ENCODE results near the gene SHC2.
A peak's percentile ranks its signal among the peaks of the same experiment; 100 is the strongest.
"Not testable (repeated sequence)": the region's sequence is repeated elsewhere in the genome, so short reads cannot be mapped to it uniquely, and the experiment has no call there.

SHC2 gene

GRCh38 chr19:422213-422916 lies 38.5 kb downstream of the SHC2 start:
- DNase-seq, result no peak

DNA sequence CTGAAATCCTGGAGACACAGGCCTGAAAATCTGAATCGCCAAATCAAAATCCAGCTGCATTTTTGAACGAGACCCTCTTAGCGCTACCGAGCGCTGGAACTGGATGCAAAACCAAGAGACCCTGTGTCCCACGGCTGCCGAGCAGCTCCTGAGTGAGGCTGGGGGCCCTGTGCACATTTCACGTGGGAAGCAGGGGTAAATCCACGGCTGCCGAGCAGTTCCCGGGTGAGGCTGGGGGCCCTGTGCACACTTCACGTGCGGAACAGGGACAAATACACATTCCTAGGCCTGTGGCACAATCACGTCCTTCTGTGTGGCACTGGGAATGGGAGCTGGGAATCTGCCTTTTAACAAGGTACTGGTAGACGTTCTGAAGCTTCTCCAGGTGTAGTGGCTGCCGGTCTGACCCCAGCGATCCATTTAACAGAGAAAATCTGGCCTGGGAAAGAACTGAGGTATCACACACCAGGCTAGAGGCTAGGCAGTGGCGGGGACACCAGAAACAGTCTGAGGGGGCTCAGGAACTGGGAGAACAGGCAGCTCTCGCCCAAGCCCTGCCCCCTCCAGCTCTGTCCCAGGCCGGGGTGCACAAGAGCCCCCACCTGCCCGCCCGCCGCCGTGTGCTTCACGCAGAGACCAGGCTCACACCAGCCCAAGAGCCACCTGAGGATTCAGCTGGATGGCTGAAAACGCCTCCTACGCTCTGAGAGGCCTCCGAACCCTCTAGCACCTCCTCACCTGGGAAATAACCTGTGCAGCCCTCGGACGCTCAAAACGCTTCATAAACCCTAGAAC lies 40.9 kb downstream of the SHC2 start:
- DNase-seq, result no peak

DNA sequence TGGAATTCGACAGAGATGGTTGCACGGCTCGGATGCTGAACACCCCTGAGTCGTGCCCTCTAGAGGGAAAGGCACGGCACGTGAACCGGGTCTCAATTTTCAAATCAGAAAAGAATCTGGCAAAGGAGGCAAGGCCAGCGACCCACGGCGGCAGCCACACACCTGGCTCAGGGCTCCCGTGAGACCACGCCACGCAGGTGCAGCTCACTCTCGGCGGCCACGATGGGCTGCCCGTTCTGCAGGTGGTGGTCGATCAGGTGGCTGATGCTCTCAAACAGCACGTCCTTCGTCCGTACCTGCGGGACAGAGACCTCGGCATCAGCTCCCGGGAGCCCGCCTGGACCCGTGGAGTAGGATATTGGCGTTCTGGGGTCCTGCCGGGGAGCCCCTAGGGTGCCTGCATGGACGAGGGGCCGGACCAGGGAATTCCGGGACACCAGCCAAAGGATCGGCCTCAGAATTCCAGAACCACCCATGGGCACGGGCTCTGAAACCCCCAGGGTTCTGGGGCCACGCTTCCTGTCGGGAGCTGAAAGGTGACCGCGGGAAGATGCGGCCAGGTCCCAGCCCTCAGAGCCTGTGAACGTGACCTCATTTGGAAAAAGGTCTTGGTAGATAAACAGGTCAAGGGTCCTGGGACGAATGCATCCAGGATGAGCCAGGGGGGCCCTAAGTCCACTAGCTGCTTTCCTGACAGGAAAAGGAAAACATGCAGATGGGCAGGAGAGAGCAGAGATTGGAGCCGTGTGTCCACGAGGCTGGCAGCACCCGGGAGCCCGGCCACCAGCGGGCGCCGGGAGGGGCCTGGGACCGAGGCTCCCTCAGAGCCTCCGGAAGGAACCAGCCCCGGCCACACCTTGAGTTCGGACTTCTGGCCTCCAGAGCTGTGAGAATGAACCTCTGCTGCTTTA lies 41.8 kb downstream of the SHC2 start:
- no peak for DNase-seq

- DNase-seq, result no peak
Observed at GRCh38 chr19:416416-416815, 44.4 kb downstream of the SHC2 start.

DNA sequence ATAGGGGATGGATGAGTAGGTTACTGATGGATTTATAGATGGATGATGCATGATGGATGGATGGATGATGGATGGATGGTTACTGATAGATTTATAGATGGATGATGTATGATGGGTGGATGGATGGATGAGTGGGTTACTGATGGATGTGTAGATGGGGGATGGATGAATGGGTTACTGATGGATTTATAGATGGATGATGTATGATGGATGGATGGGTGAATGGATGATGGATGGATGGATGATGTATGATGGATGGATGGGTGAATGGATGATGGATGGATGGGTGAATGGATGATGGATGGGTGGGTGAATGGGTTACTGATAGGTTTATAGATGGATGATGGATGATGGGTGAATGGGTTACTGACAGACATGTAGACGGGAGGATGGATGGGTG lies 45.5 kb downstream of the SHC2 start:
- no peak for DNase-seq

GRCh38 chr19:413756-414420 lies 46.9 kb downstream of the SHC2 start:
- DNase-seq, result no peak

DNA sequence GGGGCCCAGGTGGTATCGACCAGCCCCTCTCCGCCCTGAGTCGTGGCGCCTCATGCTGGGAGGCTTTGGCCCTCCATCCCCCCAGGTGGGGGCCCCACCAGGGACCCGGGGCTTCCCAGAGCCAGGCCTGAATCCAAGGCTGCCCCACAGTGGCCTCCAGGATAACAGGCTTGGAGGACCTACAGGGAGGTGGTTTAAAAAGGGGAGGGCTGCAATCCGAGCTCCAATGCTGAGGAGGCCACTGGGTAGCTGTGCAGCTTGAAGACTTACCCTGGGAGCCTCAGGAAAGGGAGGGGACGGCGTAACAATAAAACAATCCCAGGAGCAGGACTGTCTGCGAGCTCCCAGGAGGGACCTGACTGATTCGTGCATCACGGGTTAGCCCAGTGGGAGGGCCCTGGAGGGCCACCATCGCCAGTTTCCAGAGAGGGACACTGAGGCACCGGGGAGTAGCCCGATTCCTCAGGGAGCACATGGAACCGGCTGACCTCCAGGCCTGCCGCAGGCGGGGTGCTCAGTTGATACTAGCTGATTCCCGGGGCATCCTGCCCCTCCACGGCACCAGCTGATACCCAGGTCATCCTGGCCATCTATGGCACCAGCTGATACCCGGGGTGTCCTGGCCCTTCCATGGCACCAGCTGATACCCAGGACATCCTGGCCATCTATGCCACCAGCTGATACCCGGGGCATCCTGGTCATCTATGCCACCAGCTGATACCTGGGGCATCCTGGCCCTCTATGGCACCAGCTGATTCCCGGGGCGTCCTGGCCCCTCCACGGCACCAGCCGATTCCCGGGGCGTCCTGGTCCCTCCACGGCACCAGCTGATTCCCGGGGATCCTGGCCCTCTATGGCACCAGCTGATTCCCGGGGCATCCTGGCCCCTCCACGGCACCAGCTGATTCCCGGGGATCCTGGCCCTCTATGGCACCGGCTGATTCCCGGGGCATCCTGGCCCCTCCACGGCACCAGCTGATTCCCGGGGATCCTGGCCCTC lies 48.2 kb downstream of the SHC2 start:
- DNase-seq, result peak; percentile 12

GRCh38 chr19:411723-412355 lies 49.0 kb downstream of the SHC2 start:
- DNase-seq, result no peak

DNA sequence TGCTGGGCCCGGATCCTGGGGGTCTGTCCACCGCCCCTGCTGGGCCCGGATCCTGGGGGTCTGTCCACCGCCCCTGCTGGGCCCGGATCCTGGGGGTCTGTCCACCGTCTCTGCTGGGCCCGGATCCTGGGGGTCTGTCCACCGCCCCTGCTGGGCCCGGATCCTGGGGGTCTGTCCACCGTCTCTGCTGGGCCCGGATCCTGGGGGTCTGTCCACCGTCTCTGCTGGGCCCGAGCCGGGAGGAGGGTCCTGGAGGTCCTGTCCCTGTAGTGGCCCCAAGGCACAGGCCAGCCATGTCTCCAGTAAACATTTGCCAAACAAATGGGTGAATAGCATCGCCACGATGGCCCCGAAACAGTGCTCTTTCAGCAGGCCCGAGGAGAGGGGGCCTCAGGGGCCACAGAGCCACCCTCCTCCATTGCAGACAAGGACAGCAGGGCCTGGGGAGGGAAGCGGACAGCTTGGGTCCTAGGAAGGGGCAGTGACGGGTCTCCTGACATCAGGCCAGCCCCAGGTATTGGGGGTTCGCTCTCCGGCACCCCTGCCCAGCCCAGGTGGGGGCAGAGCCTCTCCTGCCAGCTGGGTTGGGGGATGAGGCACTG lies 49.6 kb downstream of the SHC2 start:
- not testable (repeated sequence) for DNase-seq

DNA sequence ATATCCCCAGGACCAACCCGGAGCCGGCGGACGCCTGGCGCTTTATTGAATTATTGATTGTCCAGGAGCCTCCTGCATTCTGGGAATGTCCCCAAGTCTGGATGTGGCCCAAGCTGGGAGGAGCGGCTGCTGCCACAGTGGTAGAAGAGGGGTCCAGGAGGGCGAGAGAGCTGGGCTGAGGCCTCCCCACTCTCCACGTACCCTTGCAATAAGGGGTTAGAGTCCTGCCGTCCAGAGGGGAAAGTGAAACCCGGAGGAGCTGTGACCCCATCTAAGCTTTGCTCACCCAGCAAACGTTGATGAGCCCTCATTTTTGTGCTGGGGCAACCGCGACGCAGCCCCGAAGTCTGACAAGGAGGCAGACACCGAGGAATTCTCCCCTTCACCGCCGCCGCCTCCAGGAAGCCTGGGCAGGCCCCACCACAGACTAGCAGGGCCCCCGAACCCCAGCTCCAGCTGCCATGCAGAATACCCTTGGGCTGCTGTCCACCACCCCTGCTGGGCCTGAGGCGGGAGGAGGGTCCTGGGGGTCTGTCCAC lies 50.5 kb downstream of the SHC2 start:
- no peak for DNase-seq

- no peak for DNase-seq
Observed at GRCh38 chr19:409516-410242, 51.2 kb downstream of the SHC2 start.

- no peak for DNase-seq
Observed at GRCh38 chr19:408902-409515, 51.8 kb downstream of the SHC2 start, which contains the start of gene C2CD4C. Gene C2CD4C, minus strand, starts transcription at chr19:409147. Its CDS starts 786 bp downstream, at chr19:408361.

GRCh38 chr19:408441-408901 lies 52.4 kb downstream of the SHC2 start:
- no peak for DNase-seq

GRCh38 chr19:407511-408440 lies 53.1 kb downstream of the SHC2 start:
- no peak for DNase-seq

- no peak for DNase-seq
Observed at GRCh38 chr19:406971-407510, 53.8 kb downstream of the SHC2 start.

DNA sequence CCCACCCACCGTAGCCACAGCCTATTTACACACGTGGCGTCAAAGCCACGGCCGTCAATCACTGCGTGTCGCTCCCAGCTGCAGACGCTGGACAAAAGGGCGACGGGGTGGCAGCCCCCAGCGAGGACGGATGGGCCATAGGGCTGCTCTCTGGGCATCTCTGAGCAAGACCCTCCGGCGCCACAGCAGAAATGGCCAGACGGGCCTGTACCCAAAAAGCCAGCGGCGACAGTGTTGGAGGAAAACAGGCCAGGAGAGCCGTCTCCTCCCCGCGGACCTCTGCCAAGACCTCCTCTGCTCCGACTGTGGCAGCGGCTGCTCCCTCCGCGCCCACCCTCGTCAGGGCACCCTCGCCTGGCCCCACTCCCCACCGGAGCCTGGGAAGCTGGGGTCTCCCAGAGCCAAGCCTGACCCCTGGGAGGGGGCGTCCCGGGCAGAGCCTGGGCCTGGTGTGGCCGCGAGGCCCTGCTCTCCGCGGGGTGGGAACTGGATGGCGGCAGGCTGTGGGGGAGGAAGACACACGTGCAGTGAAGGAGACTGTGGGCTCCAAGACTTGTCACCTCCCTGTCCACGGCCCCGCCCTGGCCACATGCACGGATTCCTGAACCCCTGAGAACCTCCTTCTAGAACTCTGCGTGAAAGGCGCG lies 54.6 kb downstream of the SHC2 start:
- DNase-seq, result no peak

Data from DMS79 treated with DMSO at 0.1 percent for 48 hours (cell line).